C4-2B (cell line): ENCODE measurements around the gene FBXL14.
A peak's percentile ranks its signal among the peaks of the same experiment; 100 is the strongest.

Experiments used
- H3K27ac ChIP-seq: fragments of 450-650 bp; 2 replicates; pipeline ENCODE4 v1.5.1; 2017
- CTCF ChIP-seq: fragments of 450-650 bp; conservative IDR thresholded peaks from 2 replicates; pipeline ENCODE4 v1.5.1; 2017; ENCODE audit warnings: mild to moderate bottlenecking
- ZFX ChIP-seq: fragments of 450-650 bp; IDR thresholded peaks from 2 replicates; pipeline ENCODE4 v1.6.1; 2017

Gene FBXL14

GRCh38 chr12:1630133-1630826 is 35.9 kb upstream of the FBXL14 start:
- TF ChIP-seq CTCF (peak; percentile 34), ZFX (no peak)
- H3K27ac ChIP-seq = no peak overlapping the region

GRCh38 chr12:1629338-1630132 is 35.2 kb upstream of the FBXL14 start:
- no peak overlapping the region for H3K27ac ChIP-seq
- no peak for TF ChIP-seq CTCF
- no peak for TF ChIP-seq ZFX

GRCh38 chr12:1628666-1629337 is 34.4 kb upstream of the FBXL14 start, which contains the start of gene WNT5B:
Gene WNT5B, plus strand, starts transcription at chr12:1629231. Its CDS starts 2,124 bp downstream, at chr12:1631355.
- TF ChIP-seq CTCF (no peak), ZFX (no peak)
- H3K27ac ChIP-seq = no peak within 1 kb of the TSS

- H3K27ac ChIP-seq = no peak overlapping the region
- no peak for TF ChIP-seq ZFX
Observed at GRCh38 chr12:1622406-1622805, 28.0 kb upstream of the FBXL14 start.

GRCh38 chr12:1620092-1620491 is 25.7 kb upstream of the FBXL14 start:
- H3K27ac ChIP-seq = no peak overlapping the region
- no peak for TF ChIP-seq CTCF
- TF ChIP-seq ZFX = no peak

GRCh38 chr12:1619587-1619986 is 25.2 kb upstream of the FBXL14 start:
- no peak for TF ChIP-seq ZFX
- no peak overlapping the region for H3K27ac ChIP-seq

GRCh38 chr12:1619159-1619558 is 24.8 kb upstream of the FBXL14 start:
- TF ChIP-seq ZFX (no peak), CTCF (no peak)
- H3K27ac ChIP-seq = no peak overlapping the region

GRCh38 chr12:1618489-1618888 is 24.1 kb upstream of the FBXL14 start:
- TF ChIP-seq CTCF (no peak), ZFX (no peak)
- H3K27ac ChIP-seq = no peak overlapping the region
